ENCODE data around the gene ZFP2. TPM values are rescaled to one million over a fixed set of nuclear protein-coding genes. Genes with fewer than 3 reads are reported as not detected.
"Not testable (repeated sequence)": the region's sequence is repeated elsewhere in the genome, so short reads cannot be mapped to it uniquely, and the experiment has no call there.

The ZFP2 gene
- total RNA-seq, 1 donor from 2014 or later: 0.44 TPM

DNA sequence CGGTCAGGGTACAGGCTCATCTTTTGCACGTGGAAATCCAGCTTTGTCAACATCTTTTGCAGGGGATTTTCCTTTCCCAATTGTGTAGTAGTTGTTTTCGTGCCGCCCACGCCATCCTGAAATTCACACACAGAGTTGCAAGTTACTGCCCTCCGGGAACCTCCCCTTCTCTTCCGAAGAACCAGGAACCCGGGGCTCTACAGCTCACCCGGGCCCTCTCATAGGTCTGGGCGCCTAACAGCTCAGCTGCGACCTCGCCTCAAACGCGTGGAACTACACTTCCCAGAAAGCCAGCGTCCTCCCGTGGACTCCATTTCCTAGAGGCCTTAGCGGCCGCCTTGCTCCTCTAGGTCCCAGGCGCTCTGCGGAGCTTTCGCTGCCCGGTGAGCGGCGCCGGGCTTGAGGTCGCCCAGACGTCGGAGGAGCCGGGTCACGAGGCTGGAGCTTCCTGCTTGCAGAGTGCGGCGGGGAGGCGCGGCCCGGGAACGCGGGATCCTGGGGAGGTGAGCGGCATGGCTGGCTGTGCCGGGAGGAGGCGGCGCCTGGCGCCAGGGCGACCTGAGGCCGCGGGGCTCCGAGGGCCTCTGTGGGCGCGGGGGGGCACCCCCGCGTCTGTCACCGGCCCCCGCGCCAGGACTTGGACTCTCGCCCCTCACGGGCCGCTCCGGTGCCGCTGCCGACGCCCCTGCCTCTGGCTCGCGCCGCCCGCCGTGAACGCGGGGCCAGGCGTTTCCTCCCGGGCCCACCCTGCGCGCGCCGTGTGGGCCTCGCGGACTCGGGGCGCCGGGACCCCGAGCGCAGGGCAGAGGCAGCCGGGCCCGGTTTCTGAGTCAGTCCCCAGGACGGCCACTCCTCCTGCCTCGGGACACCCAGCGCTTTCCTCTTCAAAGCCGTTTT, 35.8 kb upstream of the ZFP2 start, which contains the start of gene ZNF354B:
TSS of gene ZNF354B (plus strand) at position 329 of the 897 bp plus-strand sequence. CDS start 1,095 bp downstream, outside the sequence.
- ATAC-seq (ENCODE audit: low read depth) (peak; percentile 99), DNase-seq (peak; percentile 73)
- POLR2A ChIA-PET: interaction anchor here (0.5 to 1.9 kb wide), 8 partner anchors 28 to 876 kb away, joined by 3 to 12 read pairs (median 6); partner anchors contain the start of genes CLK4, HNRNPAB, ZFP2 and ZNF354A
- Mint-ChIP-seq H3K36me3 (ENCODE audit: low read depth) (peaks cover 20% of the 10 kb centered on the region), H3K27me3 (no peaks in the 10 kb centered on the region), H3K9me3 (no peaks in the 10 kb centered on the region), H3K4me3 (peak within 1 kb of the TSS; percentile 89), H3K27ac (peak within 1 kb of the TSS; percentile 82), H3K4me1 (peaks cover 19% of the 10 kb centered on the region)
- intact Hi-C loops (cut with micrococcal nuclease): loop anchor here (1.0 to 2.0 kb wide), 6 partner anchors 35 to 634 kb away; partner anchors contain the start of genes CLK4, ZFP2, ZNF354A and ZNF354C
- CTCF ChIA-PET: interaction anchor here (2.5 kb wide), 1 partner anchor 129 kb away, joined by 19 read pairs; the partner anchor contains the start of gene ZNF354A
- TF ChIP-seq, protein P1, sequence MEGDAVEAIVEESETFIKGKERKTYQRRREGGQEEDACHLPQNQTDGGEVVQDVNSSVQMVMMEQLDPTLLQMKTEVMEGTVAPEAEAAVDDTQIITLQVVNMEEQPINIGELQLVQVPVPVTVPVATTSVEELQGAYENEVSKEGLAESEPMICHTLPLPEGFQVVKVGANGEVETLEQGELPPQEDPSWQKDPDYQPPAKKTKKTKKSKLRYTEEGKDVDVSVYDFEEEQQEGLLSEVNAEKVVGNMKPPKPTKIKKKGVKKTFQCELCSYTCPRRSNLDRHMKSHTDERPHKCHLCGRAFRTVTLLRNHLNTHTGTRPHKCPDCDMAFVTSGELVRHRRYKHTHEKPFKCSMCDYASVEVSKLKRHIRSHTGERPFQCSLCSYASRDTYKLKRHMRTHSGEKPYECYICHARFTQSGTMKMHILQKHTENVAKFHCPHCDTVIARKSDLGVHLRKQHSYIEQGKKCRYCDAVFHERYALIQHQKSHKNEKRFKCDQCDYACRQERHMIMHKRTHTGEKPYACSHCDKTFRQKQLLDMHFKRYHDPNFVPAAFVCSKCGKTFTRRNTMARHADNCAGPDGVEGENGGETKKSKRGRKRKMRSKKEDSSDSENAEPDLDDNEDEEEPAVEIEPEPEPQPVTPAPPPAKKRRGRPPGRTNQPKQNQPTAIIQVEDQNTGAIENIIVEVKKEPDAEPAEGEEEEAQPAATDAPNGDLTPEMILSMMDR (IDR thresholded peaks at IDR 0.05): no peak

DNA sequence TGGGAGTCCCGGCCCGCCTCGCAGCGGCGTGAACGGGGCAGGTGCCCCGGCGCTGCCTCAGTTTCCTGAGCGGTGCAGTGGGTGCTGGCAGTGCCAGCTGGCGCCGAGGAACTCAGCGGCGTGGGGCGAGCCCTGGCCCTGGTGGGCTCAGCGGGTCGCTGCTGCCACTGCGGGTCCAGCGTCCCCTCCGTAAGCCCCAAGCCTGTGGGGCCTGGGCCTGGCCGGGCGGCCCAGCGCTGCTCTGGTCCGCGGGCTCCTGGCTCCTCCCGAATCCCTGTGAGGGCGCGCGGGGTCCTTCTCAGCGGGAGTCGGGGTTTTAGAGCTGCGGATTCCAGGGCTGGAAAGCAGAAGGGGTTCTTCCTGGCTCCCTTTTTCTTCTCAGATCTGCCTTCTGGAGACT, 35.1 kb upstream of the ZFP2 start:
- DNase-seq; POLR2A ChIA-PET; ATAC-seq (ENCODE audit: low read depth); H3K4me3 Mint-ChIP-seq; intact Hi-C loops (cut with micrococcal nuclease); H3K9me3 Mint-ChIP-seq; H3K27ac Mint-ChIP-seq; H3K27me3 Mint-ChIP-seq: not testable (repeated sequence)
- peaks cover 26% of the 10 kb centered on the region for H3K36me3 Mint-ChIP-seq (ENCODE audit: low read depth)
- H3K4me1 Mint-ChIP-seq: peaks cover 19% of the 10 kb centered on the region
- CTCF ChIA-PET: interaction anchor here (2.5 kb wide), 1 partner anchor 130 kb away, joined by 19 read pairs; the partner anchor contains the start of gene ZNF354A

DNA sequence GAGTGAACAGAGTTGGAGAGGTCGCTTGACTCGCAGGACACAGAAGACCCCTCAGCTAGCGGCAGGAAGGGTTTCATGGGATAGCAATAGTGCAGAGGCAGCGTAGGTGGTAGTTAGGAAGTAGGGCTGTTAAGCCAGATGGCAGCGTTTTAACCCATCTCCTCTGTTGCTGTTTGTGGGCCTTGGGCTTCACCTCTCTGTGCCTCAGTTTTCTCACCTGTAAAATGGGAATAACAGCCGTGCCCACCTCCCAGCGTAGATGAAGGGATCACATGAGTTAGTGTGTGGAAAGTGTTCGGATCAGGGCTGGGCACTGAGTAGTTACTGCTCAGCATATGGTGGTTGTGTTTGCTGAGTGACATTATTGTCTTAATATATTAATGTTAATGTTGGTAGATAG, 34.1 kb upstream of the ZFP2 start:
- POLR2A ChIA-PET: no interaction called here
- ATAC-seq (ENCODE audit: low read depth) (no peak), DNase-seq (no peak)
- H3K36me3 Mint-ChIP-seq (ENCODE audit: low read depth): peaks cover 36% of the 10 kb centered on the region
- no peaks in the 10 kb centered on the region for H3K27me3 Mint-ChIP-seq
- H3K4me1 Mint-ChIP-seq: peaks cover 19% of the 10 kb centered on the region
- intact Hi-C loops (cut with micrococcal nuclease): no loop called here
- CTCF ChIA-PET: no interaction called here
- TF ChIP-seq, protein P1 (IDR thresholded peaks at IDR 0.05): no peak
- H3K9me3 Mint-ChIP-seq: no peaks in the 10 kb centered on the region
- H3K4me3 Mint-ChIP-seq: peak overlapping the region; percentile 74
- H3K27ac Mint-ChIP-seq: peak overlapping the region; percentile 19

DNA sequence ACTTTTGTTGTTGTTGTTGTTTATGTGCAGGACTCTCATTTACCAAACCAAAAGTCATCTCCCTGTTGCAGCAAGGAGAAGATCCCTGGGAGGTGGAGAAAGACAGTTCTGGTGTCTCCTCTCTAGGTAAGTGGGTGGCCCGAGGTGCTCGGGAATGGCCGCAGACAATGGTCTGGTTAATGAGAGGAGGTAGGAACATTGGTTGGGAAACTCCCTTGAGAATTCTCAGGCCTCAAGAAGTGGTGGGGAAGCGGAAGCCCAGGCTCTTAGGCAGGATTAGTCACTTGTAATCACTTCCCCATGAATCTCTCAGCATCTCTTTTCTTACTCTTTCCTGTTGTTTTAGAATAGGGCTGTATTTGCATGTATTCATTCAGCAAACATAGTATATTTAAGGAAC, 28.8 kb upstream of the ZFP2 start:
- no peak for ATAC-seq (ENCODE audit: low read depth)
- peaks cover 79% of the 10 kb centered on the region for H3K36me3 Mint-ChIP-seq (ENCODE audit: low read depth)
- H3K27ac Mint-ChIP-seq: no peak overlapping the region
- H3K27me3 Mint-ChIP-seq: no peaks in the 10 kb centered on the region
- H3K4me3 Mint-ChIP-seq: no peak overlapping the region
- ChIA-PET CTCF (no interaction called here), POLR2A (no interaction called here)
- H3K9me3 Mint-ChIP-seq: no peaks in the 10 kb centered on the region
- TF ChIP-seq, protein P1 (IDR thresholded peaks at IDR 0.05): no peak
- intact Hi-C loops (cut with micrococcal nuclease): no loop called here
- H3K4me1 Mint-ChIP-seq: peaks cover 3% of the 10 kb centered on the region
- DNase-seq: no peak

DNA sequence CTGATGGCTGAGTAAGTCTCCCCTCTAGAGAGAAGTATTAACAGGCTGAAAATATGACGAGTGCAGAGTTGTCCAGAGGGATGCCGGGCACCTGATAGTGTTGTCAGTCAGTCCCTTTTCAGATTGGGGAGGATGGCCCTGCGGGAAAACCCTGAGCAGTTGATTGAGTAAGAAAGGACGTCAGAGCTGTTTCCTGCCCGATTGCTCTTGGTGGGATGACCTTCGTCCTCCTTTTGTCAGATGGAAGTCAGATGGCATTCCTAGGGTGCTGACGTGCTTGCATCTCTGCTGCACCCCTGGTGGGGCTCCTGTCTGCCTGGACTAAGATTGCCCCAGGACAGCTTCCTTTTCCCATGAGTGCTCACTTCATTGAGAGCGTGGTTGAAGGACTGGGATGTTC, 26.1 kb upstream of the ZFP2 start:
- intact Hi-C loops (cut with micrococcal nuclease): no loop called here
- Mint-ChIP-seq H3K27me3 (no peaks in the 10 kb centered on the region), H3K4me3 (no peak overlapping the region), H3K9me3 (peaks cover 17% of the 10 kb centered on the region), H3K4me1 (no peaks in the 10 kb centered on the region), H3K36me3 (ENCODE audit: low read depth) (peaks cover 96% of the 10 kb centered on the region), H3K27ac (no peak overlapping the region)
- no peak for ATAC-seq (ENCODE audit: low read depth)
- no peak for DNase-seq
- POLR2A ChIA-PET: no interaction called here
- TF ChIP-seq, protein P1 (IDR thresholded peaks at IDR 0.05): no peak
- CTCF ChIA-PET: no interaction called here

Measured in activated B cell treated with CpG ODN at 0.5 μM for 24 hours (primary cell).